T-helper 2 cell treated with Interferon-gamma antibody and Interleukin-4, amounts not matched to agents 5 μg/mL and 100 μg/mL, for 36 hours (primary cell): Measurements from ENCODE around the gene PPA1.
"Not testable (repeated sequence)": the region's sequence is repeated elsewhere in the genome, so short reads cannot be mapped to it uniquely, and the experiment has no call there.

Experiments used
- DNase-seq: peaks from one replicate; pipeline ENCODE4 v3.0.0; 2021; ENCODE audit warnings: low spot score
- H3K27ac Mint-ChIP-seq: one replicate; pipeline ENCODE4 v1.8.0; 2021; ENCODE audit warnings: mild to moderate bottlenecking, mixed read lengths
- H3K27me3 Mint-ChIP-seq: one replicate; pipeline ENCODE4 v1.8.0; 2021; ENCODE audit warnings: low read depth, mixed read lengths
- H3K36me3 Mint-ChIP-seq: one replicate; pipeline ENCODE4 v1.8.0; 2021; ENCODE audit warnings: low read depth, mixed read lengths
- H3K4me1 Mint-ChIP-seq: one replicate; pipeline ENCODE4 v1.8.0; 2021; ENCODE audit warnings: low read depth, mixed read lengths
- H3K4me3 Mint-ChIP-seq: one replicate; pipeline ENCODE4 v1.8.0; 2022; ENCODE audit warnings: mild to moderate bottlenecking, moderate library complexity, mixed read lengths
- H3K9me3 Mint-ChIP-seq: one replicate; pipeline ENCODE4 v1.8.0; 2021; ENCODE audit warnings: mixed read lengths

The PPA1 gene

DNA sequence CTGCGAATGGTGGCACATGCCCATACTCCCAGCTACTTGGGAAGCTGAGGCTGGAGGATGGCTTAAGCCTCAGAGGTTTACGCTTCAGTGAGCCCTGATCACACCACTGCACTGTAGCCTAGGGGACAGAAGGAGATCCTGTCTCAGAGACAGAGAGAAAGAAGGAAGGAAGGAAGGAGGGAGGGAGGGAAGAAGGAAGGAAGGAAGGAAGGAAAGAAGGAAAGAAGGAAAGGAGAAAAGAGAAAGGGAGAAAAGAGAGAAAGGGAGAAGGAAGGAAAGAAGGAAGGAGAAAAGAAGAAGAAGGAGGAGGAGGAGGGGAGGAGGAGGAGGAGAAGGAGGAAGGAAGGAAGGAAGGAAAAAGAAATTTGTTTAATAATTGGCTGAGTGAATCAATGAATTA is 49.9 kb downstream of the PPA1 start:
- no peak for DNase-seq
- H3K4me1 Mint-ChIP-seq: no peaks in the 10 kb centered on the region
- peaks cover 45% of the 10 kb centered on the region for H3K27me3 Mint-ChIP-seq
- no peaks in the 10 kb centered on the region for H3K9me3 Mint-ChIP-seq
- no peak overlapping the region for H3K27ac Mint-ChIP-seq
- no peak overlapping the region for H3K4me3 Mint-ChIP-seq
- H3K36me3 Mint-ChIP-seq: no peaks in the 10 kb centered on the region

DNA sequence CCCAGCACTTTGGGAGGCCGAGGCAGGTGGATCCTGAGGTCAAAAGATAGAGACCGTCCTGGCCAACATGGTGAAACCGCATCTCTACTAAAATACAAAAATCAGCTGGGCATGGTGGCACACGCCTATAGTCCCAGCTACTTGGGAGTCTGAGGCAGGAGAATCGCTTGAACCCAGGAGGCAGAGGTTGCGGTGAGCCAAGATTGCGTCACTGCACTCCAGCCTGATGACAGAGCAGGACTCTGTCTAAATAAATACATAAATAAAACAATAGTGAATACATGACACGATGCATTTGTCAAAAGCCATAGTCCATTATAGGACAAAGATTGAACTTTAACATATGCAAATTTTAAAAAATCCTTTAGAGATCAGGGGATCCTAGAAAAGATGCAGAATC is 54.0 kb downstream of the PPA1 start:
- H3K36me3 Mint-ChIP-seq: not testable (repeated sequence)
- H3K27me3 Mint-ChIP-seq: peaks cover 33% of the 10 kb centered on the region

DNA sequence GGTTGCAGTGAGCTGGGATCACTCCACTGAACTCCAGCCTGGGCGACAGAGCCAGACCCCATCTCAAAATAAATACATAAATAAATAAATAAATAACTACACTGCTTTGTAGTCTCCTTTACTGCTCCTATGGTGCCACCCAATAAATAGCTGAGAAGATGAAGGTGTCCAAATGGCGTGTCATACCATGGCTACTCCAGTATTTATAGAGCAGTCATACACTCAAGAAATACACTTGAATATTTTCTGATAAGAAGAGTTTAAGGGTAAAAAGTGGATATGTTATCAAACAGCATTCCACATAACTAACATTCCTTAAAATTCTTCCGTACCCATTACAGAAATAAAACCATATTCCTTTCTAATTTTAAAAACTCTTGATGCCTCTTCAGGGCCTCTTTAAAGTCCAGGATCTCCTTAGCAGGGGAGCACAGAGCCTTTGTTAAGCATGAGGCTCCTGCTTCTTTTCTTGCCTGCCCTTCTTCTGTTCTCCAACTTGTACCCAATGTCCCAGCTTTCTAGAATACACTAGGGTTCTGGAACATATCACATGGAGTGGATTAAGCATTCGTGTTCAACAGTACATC is 55.0 kb downstream of the PPA1 start:
- Mint-ChIP-seq H3K36me3 (no peaks in the 10 kb centered on the region), H3K4me1 (peaks cover 9% of the 10 kb centered on the region)
- DNase-seq: no peak

More for the DNA sequence above, 54.0 kb downstream of the PPA1 start:
- H3K9me3 Mint-ChIP-seq, H3K4me3 Mint-ChIP-seq, DNase-seq, H3K4me1 Mint-ChIP-seq, H3K27ac Mint-ChIP-seq: not testable (repeated sequence)

DNA sequence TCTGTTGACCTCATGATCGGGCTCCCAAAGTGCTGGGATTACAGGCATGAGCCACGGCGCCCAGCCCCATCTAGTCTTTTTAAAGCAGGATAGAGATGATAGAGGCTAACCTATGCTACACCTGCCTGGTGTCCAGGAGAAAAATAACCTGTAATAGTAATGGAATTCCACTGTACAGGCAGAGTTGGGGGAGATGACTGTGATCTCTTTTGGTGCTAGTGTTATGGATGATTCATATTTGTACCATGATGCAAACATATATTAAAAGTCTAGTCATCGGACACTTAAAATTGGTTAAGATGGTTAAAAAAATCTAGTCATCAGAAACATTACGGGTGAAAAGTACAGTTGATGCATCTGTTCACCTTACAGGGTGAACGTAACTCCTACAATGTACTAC is 56.8 kb downstream of the PPA1 start:
- Mint-ChIP-seq H3K4me3 (no peak overlapping the region), H3K9me3 (no peaks in the 10 kb centered on the region)
- DNase-seq: no peak

More for the DNA sequence above, 55.0 kb downstream of the PPA1 start:
- Mint-ChIP-seq H3K27ac (no peak overlapping the region), H3K27me3 (peaks cover 27% of the 10 kb centered on the region), H3K9me3 (no peaks in the 10 kb centered on the region), H3K4me3 (no peak overlapping the region)

DNA sequence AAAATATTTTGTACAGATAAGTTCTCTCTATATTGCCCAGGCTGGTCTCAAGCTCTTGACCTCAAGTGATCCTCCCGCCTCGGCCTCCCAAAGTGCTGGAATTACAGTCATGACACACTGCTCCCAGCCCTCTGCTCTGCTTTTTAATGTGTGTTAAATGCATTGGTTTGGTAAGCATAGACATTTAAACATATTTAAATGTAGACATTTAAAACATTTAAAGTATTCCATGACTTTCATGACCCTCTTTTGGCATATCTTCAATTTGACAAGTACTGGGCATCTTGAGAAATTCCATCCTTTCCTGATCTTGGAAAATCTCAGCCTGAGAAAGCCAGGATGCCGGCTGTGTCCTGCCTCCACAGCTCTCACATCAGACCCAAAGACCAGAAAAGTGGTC is 57.7 kb downstream of the PPA1 start:
- Mint-ChIP-seq H3K4me3 (no peak overlapping the region), H3K27ac (no peak overlapping the region), H3K27me3 (peaks cover 13% of the 10 kb centered on the region), H3K36me3 (peaks cover 1% of the 10 kb centered on the region), H3K4me1 (peaks cover 15% of the 10 kb centered on the region), H3K9me3 (peaks cover 3% of the 10 kb centered on the region)
- DNase-seq: no peak

More for the DNA sequence above, 56.8 kb downstream of the PPA1 start:
- Mint-ChIP-seq H3K4me1 (peaks cover 11% of the 10 kb centered on the region), H3K27me3 (peaks cover 21% of the 10 kb centered on the region), H3K27ac (no peak overlapping the region), H3K36me3 (peaks cover 1% of the 10 kb centered on the region)

DNA sequence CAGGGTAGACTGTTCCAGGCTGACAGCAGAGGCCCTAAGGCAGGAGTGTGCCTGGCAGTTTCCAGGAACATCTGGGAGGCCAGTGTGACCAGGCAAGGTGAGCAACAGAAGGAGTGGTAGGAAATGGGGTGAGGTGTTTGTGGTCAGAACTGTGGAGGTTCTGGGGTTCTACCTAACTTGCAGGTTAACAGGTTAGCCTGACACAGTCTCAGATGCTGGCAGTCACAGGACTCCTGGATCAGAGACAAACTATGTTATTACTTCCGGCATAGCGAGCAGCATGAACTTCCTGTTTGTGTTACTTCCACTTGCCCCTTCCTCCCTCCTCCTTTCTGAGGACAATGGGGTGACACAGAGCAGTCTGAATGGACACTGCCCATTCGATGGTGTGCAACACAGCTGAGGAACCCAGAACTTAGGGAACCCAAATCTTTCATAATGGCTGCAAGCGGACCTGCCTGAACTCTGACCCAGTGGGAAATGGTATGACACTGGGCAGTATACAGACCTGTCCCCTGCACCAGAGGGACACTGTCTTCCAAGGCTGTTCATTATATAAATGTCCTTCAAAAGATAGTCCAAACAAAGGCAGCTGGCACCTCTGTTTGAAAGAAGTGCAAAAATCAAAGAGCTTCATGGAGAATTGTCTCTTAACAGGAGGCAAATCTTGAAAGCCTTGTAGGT is 59.0 kb downstream of the PPA1 start:
- peaks cover 3% of the 10 kb centered on the region for H3K9me3 Mint-ChIP-seq
- peaks cover 3% of the 10 kb centered on the region for H3K27me3 Mint-ChIP-seq
- DNase-seq: no peak
- peaks cover 1% of the 10 kb centered on the region for H3K36me3 Mint-ChIP-seq
- H3K4me1 Mint-ChIP-seq: peaks cover 17% of the 10 kb centered on the region
- peak overlapping the region; percentile 85 for H3K27ac Mint-ChIP-seq
- H3K4me3 Mint-ChIP-seq: peak overlapping the region; percentile 8

DNA sequence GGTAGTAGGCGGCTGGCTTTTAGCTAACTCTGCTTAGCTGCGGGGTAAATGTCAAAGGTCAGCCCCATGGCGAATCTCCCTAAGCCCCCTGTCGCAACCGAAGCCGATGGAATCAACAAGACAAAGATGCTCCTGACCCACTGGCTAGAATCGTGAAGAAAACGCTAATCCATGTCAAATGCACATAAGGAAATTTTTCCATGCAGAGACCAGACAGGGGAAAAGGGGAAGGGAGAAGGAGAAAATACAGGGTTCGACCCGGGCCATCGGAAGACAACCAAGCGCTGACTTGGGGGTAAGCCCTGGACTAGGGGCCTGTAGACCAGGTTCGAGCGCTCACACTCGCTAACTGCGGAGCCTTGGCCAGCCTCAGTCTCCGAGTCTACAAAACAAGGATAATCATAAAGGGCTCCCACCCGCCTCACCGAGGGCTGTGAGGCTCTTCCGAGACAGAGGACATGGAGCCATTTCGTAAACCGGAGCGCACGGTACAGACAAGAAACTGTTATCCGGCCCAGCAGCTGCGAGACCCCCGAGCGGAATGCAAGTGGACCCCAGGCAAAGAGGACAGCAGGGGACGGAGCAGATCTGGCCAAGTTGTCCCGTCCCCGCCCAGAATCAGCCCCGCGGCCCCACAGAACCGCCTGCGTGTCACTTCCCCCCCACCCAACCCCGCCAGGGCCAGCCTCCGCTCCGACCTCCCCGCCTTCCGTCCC is 63.4 kb downstream of the PPA1 start:
- Mint-ChIP-seq H3K27me3 (no peaks in the 10 kb centered on the region), H3K4me1 (peaks cover 41% of the 10 kb centered on the region), H3K9me3 (peaks cover 3% of the 10 kb centered on the region), H3K36me3 (peaks cover 24% of the 10 kb centered on the region), H3K27ac (peak overlapping the region; percentile 98), H3K4me3 (peak overlapping the region; percentile 93)
- DNase-seq: no peak

DNA sequence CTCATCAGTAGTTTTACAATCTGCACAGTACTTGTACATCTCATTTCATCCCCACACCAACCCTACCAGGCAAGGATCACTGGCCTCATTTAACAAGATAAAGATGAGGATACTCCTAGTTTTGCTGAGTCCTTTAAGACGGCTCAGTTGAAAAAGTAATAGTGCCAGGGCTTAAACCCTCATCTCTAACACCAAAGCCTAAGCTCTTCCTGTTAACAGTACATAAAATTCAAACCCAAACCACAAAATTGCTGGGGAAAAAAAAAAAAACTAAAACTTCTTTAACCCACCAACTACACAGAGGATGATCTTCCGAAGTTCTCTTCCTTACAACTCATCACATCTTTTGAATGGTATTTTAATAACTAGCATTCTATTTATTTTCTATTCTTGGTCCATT is 64.2 kb downstream of the PPA1 start:
- Mint-ChIP-seq H3K36me3 (peaks cover 30% of the 10 kb centered on the region), H3K4me3 (peak overlapping the region; percentile 93), H3K27me3 (no peaks in the 10 kb centered on the region), H3K4me1 (peaks cover 42% of the 10 kb centered on the region), H3K27ac (peak overlapping the region; percentile 98), H3K9me3 (peaks cover 3% of the 10 kb centered on the region)
- no peak for DNase-seq

DNA sequence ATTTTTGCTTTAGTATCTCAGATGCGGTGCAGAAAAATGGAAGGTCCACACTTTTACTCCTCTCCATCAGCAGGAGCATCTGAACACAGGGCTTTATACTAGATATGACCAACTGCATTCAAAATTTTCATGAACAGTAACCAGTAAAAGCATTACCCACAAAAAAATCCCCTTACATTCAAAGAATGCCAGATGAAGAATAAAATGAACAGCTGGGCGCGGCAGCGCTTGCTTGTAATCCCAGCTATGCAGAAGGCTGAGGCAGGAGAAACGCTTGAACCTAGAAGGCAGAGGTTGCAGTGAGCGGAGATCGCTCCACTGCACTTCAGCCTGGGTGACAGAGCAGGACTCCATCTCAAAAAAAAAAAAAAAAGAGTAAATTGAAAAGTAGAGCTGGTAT is 66.0 kb downstream of the PPA1 start:
- H3K27ac Mint-ChIP-seq: peak overlapping the region; percentile 11
- DNase-seq: no peak
- peaks cover 39% of the 10 kb centered on the region for H3K36me3 Mint-ChIP-seq
- peak overlapping the region; percentile 45 for H3K4me3 Mint-ChIP-seq
- no peaks in the 10 kb centered on the region for H3K27me3 Mint-ChIP-seq
- H3K4me1 Mint-ChIP-seq: peaks cover 54% of the 10 kb centered on the region
- peaks cover 3% of the 10 kb centered on the region for H3K9me3 Mint-ChIP-seq

DNA sequence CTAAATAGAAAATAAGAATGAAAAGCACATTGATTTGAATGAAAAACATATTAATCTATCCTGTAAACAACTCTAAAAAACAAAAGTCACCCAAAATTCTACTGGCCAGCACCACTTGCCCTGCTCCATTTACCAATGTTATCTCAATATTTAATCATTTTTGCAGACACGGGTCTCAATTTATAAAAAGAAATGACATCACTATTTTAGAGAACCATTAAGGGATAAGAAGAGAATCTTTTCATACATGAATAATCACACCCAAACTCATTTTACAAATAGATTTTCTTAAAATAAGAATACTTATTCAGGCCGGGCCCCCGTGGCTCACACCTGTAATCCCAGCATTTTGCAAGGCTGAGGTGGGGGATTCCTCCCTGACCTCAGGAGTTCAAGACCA is 66.8 kb downstream of the PPA1 start:
- H3K4me1 Mint-ChIP-seq: peaks cover 62% of the 10 kb centered on the region
- H3K36me3 Mint-ChIP-seq: peaks cover 47% of the 10 kb centered on the region
- no peak for DNase-seq
- H3K27ac Mint-ChIP-seq: no peak overlapping the region
- H3K9me3 Mint-ChIP-seq: peaks cover 3% of the 10 kb centered on the region
- H3K27me3 Mint-ChIP-seq: no peaks in the 10 kb centered on the region
- no peak overlapping the region for H3K4me3 Mint-ChIP-seq

DNA sequence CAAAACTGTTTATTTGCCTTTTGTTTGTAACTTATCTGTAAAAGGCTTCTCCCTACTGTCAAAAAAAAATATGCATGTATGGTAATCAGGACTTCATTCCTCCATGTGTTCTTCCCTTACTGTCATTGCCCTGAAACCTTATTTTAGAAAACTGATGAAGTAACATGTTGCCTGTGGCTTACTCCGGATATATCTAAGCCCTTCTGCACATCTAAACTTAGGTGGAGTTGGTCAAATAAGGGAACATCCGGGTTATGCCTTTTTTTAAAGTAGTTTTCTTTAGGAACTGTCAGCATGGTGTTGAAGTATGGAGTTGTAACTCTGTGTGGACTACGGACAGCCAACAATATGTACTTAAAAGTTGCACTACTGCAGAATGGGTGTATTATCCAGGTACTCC is 69.1 kb downstream of the PPA1 start:
- Mint-ChIP-seq H3K9me3 (no peaks in the 10 kb centered on the region), H3K4me3 (peak overlapping the region; percentile 63), H3K27ac (peak overlapping the region; percentile 83), H3K27me3 (no peaks in the 10 kb centered on the region), H3K4me1 (peaks cover 67% of the 10 kb centered on the region), H3K36me3 (peaks cover 64% of the 10 kb centered on the region)
- DNase-seq: no peak

DNA sequence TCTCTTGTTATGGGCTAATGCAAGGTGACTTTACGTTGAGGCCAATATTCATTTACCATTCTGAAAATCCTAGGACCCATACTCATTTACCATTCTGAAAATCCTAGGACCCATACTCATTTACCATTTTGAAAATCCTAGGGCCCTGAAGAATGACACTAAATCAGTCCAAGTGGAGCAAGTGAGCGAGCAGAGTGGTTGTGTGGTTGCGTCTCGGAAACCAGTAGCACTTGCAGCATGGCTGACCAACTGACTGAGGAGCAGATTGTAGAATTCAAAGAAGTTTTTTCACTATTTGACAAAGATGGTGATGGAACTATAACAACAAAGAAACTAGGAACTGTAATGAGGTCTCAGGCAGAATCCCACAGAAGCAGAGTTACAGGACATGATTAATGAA is 69.8 kb downstream of the PPA1 start:
- H3K4me1 Mint-ChIP-seq: peaks cover 63% of the 10 kb centered on the region
- H3K4me3 Mint-ChIP-seq: peak overlapping the region; percentile 63
- no peaks in the 10 kb centered on the region for H3K9me3 Mint-ChIP-seq
- peaks cover 63% of the 10 kb centered on the region for H3K36me3 Mint-ChIP-seq
- DNase-seq: no peak
- H3K27me3 Mint-ChIP-seq: no peaks in the 10 kb centered on the region
- peak overlapping the region; percentile 83 for H3K27ac Mint-ChIP-seq

DNA sequence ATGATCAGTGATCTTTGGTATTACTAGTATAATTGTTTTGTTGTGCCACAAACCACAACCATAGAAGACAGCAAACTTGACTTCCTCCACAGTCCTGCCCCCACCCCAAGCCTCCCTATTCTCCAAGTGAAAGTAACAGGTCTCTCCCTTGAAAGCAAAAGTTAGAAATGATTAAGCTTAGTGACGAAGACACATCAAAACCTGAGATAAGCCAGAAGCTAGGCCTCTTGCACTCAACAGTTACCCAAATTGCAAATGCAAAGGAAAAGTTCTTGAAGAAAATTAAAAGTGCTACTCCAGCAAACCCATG is 70.4 kb downstream of the PPA1 start:
- H3K4me3 Mint-ChIP-seq: peak overlapping the region; percentile 63
- H3K9me3 Mint-ChIP-seq: no peaks in the 10 kb centered on the region
- no peaks in the 10 kb centered on the region for H3K27me3 Mint-ChIP-seq
- H3K36me3 Mint-ChIP-seq: peaks cover 62% of the 10 kb centered on the region
- H3K27ac Mint-ChIP-seq: peak overlapping the region; percentile 90
- DNase-seq: peak; percentile 74
- H3K4me1 Mint-ChIP-seq: peaks cover 58% of the 10 kb centered on the region

DNA sequence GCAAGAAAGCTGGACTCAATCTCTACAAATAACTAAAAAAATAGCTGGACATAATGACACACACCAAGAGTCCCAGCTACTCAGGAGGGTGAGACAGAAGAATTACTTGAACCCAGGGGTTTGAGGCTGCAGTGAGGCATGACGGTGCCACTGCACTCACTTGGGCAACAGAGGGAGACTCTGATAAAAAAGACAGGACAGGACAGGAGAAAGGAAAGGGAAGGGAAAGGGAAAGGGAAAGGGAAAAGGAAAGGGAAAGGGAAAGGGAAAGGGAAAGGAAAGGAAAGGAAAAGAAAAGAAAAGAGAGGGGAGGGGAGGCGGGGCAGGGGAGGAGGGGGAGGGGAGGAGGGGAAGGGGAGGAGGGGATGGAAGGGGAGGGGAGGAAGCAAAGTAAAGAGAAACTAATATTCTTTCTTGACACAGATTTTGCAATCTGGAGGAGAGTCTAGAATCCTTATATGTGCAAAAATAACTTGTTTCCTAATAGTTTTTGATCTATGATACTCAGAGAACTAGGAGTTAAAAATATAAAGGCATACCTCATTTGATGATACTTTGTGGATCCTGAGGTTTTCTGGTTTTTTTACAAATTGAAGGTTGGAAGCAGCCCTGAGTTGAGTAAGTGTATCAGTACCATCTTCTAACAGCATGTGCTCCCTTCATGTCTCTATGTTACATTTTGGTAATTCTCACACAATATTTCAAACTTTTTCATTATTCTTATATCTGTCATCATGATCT is 70.9 kb downstream of the PPA1 start:
- H3K36me3 Mint-ChIP-seq: peaks cover 66% of the 10 kb centered on the region
- H3K4me3 Mint-ChIP-seq: peak overlapping the region; percentile 72
- no peaks in the 10 kb centered on the region for H3K27me3 Mint-ChIP-seq
- DNase-seq: no peak
- peak overlapping the region; percentile 90 for H3K27ac Mint-ChIP-seq
- no peaks in the 10 kb centered on the region for H3K9me3 Mint-ChIP-seq
- peaks cover 60% of the 10 kb centered on the region for H3K4me1 Mint-ChIP-seq
